Psoas muscle (tissue), 8 donors: ENCODE data around the gene UBIAD1. TPM values are rescaled to one million over a fixed set of nuclear protein-coding genes. Genes with fewer than 3 reads are reported as not detected.

ENCODE experiments used
- ATAC-seq, 4 donors: fragments of 200-7000 bp; cut with Tn5 transposase; one replicate each; pipeline ENCODE4 v1.9.1; 2020; ENCODE audit warnings: moderate library complexity in 3 of 4, mild to moderate bottlenecking in 2 of 4
- DNase-seq, 2 donors: peaks; one replicate each; pipeline ENCODE4 v3.0.0-alpha.2; 2020
- H3K27ac ChIP-seq: fragments of 200-600 bp; one replicate; pipeline ENCODE4 v1.8.0; 2022
- H3K27me3 ChIP-seq, 3 donors: fragments of 200-600 bp in 1 of 3; one replicate each; pipeline versions ENCODE4 v1.6.1 to v1.8.0; 2013 to 2022; ENCODE audit warnings: low read length in 2 of 3, mild to moderate bottlenecking in 2 of 3, moderate library complexity in 1 of 3; ENCODE audit not compliant: insufficient read depth in 3 of 3
- H3K36me3 ChIP-seq, 2 donors: fragments of 200-600 bp in 1 of 2; one replicate each; pipeline versions ENCODE4 v1.6.1 to v1.8.0; 2013 to 2022; ENCODE audit warnings: low read depth in 1 of 2, mild to moderate bottlenecking in 1 of 2, moderate library complexity in 1 of 2; ENCODE audit not compliant: insufficient read depth in 1 of 2
- H3K4me1 ChIP-seq: fragments of 200-600 bp; one replicate; pipeline ENCODE4 v1.8.0; 2022
- H3K4me3 ChIP-seq: fragments of 200-600 bp; one replicate; pipeline ENCODE4 v1.8.0; 2022; ENCODE audit warnings: mild to moderate bottlenecking
- H3K9me3 ChIP-seq: fragments of 200-600 bp; one replicate; pipeline ENCODE4 v1.8.0; 2022
- CTCF ChIP-seq: fragments of 200-600 bp; IDR thresholded peaks from one replicate; pipeline ENCODE4 v1.8.0; 2022; ENCODE audit warnings: antibody characterized with exemption
- WGBS, 3 donors: extraction: QIAGEN DNeasy Blood & Tissue Kit; methylation state at CpG; one replicate each; pipeline versions ENCODE4 v1.1.6 to v1.1.7; 2013; 5-methylcytosine and 5-hydroxymethylcytosine counted together
- intact Hi-C, 2 donors: fragments of 100-400 bp; cut with DNase I; formaldehyde crosslinking; loops; one replicate each; pipeline versions ENCODE4 v1.11.0 to v1.14.2; 2022
- polyA plus RNA-seq, 3 donors: library from polyadenylated mRNA; stranded (reverse); fragments of 200-250 nt; gene quantifications; one replicate each; pipeline ENCODE4 v1.2.3, GENCODE V29; 2013
- total RNA-seq, 4 donors: library from RNA; stranded (reverse); fragmentation: NEBNext Ultra II Directional in 2 of 4; extraction: Animal tissue kit (Norgen Biotek cat#: 25700) in 2 of 4; gene quantifications; one replicate each; pipeline versions ENCODE4 v1.2.1 to v1.2.4, GENCODE V29; 2021 to 2023
- donor health status: healthy with polysubstance abuse.
- donor health status: DM: no; HTN: no; CAD: no; lungs with moderate emphysema.
- donor health status: Bipolar disorder and iron deficiency.
- donor health status: healthy.
- donor health status: DM: yes; HTN: yes; CAD: no.
- donor health status: DM: no; HTN: no; CAD: no.
- donor health status: DM: no; HTN: no; CAD: no.
- donor health status: DM: yes; HTN: yes; CAD: no.

The UBIAD1 gene
- total and polyA plus RNA-seq, 7 donors: 19.0 to 29.4 (median 25.0) TPM

DNA sequence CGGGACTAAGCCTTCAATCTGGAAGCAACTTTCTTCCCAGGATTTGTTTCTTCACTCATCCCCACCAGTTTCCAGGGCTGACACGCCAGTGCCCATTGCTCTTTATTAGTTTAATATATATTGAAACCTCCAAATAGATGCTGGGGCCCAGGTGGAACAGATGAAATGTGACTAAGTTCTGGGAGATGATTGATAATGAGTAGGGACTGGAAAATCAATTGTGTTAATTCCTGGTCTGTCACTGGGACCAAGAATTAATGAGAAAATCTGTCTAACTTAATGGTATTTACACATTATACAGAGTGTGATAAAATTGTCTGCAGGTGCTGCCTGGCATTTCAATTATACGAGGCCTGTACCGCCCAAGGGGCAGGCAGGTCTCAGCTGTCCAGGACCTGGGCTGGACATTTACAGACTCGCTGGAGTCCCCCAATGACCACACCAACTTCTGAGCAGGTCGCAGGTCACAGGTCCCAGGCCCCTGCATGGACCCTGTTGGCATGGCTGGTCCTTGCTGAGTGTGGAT lies 35.8 kb downstream of the UBIAD1 start:
- intact Hi-C loops: no loop called here
- WGBS, 3 donors: 85 to 93% (median 87%) methylated on average over 6 of the region's 6 CpGs
- no peaks in the 10 kb centered on the region for H3K27me3 ChIP-seq
- DNase-seq (no peak), ATAC-seq (no peak)
- H3K27ac ChIP-seq: no peak overlapping the region
- no peak overlapping the region for H3K4me3 ChIP-seq
- no peaks in the 10 kb centered on the region for H3K36me3 ChIP-seq
- no peaks in the 10 kb centered on the region for H3K4me1 ChIP-seq
- no peaks in the 10 kb centered on the region for H3K9me3 ChIP-seq
- no peak for TF ChIP-seq CTCF

- TF ChIP-seq CTCF: no peak
- no peak for DNase-seq
- no peak overlapping the region for H3K4me3 ChIP-seq
- H3K4me1 ChIP-seq: no peaks in the 10 kb centered on the region
- intact Hi-C loops: no loop called here
- no peaks in the 10 kb centered on the region for H3K9me3 ChIP-seq
- H3K27ac ChIP-seq: no peak overlapping the region
- WGBS, 3 donors: 84 to 89% (median 88%) methylated on average over 7 of the region's 7 CpGs
- no peaks in the 10 kb centered on the region for H3K36me3 ChIP-seq
- no peak for ATAC-seq
- no peaks in the 10 kb centered on the region for H3K27me3 ChIP-seq
These were observed 36.4 kb downstream of the UBIAD1 start for GRCh38 chr1:11309385-11309784.

DNA sequence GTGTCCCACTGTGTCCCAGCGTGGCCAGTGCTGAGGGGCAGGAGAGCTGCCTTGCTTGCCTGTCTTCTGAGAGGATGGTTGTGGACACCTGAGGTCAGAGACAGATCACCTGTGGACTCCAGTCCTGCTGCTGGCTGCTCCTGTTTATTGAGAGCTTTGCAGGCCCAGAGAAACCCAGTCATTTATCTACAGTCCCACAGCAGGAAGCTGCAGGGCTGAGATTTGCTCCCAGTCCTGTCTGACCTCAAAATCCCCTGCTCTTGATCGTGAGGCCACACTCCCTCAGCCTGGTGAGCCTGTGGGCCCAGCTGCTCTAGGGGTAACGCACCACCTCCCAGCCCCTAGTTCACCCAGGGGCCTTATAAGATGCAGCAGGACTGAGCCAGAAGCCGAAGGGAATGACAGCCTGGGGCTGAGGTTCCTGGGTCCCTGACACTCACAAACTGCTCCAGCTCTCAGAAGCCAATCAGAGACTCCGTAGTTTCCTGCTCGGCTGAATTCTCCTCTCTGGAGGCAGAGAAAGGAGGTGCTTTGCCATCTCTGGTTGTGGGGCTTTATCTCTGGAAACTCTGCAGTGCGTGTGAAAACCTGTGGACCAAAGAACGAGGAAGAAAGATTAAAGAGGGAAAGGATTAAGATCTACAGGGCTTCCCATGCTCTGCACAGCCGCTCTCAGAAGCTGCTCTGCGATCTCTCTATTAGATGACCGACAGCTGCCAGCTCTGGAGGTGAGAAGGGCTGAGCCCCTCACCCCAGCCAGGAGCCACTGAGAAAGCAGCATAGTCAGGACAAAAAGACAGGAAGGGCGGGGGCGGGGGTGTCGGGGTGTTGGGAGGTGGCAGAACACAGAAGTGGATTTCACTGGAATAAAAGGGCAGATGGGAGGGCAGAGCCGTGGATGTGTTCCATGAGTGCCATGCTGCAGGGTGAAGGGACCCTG lies 39.1 kb downstream of the UBIAD1 start:
- intact Hi-C loops: no loop called here
- H3K9me3 ChIP-seq: no peaks in the 10 kb centered on the region
- no peaks in the 10 kb centered on the region for H3K4me1 ChIP-seq
- TF ChIP-seq CTCF: no peak
- no peaks in the 10 kb centered on the region for H3K36me3 ChIP-seq
- H3K27me3 ChIP-seq: no peaks in the 10 kb centered on the region
- H3K27ac ChIP-seq: no peak overlapping the region
- no peak for ATAC-seq
- H3K4me3 ChIP-seq: no peak overlapping the region
- 63 to 72% (median 71%) methylated on average over 15 of the region's 15 CpGs for WGBS, 3 donors
- DNase-seq: no peak

DNA sequence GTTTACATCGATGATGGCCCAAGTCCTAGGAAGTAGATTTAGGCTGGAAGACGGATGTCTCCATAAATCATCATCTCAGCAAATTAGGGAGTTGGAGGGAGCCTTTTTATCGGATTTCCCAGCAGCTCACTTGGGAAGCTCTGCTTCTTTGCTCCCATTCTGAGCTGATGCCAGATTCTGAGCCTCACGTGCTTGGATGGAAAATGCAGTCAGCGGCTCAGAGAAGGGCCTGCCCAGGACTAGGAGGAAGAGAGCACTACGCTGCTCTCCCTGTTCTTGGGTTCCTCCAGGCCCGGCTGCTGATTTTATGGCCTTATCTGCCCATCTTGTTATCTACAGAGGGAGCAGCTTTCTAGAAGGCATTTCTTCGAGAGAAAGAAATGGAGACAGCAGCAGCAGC lies 42.0 kb downstream of the UBIAD1 start:
- 54 to 60% (median 57%) methylated on average over 8 of the region's 8 CpGs for WGBS, 3 donors
- no peak for TF ChIP-seq CTCF
- ATAC-seq (no peak), DNase-seq (no peak)
- no peak overlapping the region for H3K4me3 ChIP-seq
- intact Hi-C loops: no loop called here
- no peaks in the 10 kb centered on the region for H3K4me1 ChIP-seq
- peaks cover 0 to 3% (median 0%) of the 10 kb centered on the region in 3 donors for H3K27me3 ChIP-seq
- H3K9me3 ChIP-seq: no peaks in the 10 kb centered on the region
- no peaks in the 10 kb centered on the region for H3K36me3 ChIP-seq
- H3K27ac ChIP-seq: no peak overlapping the region
